GM23338 (cell line): ENCODE measurements around the gene CNTN5. TPM values are rescaled to one million over a fixed set of nuclear protein-coding genes. Genes with fewer than 3 reads are reported as not detected.

Experiments
- ATAC-seq: fragments of 200-7000 bp; cut with Tn5 transposase; 3 replicates; pipeline ENCODE4 v1.9.1; 2020
- DNase-seq: peaks from one replicate; pipeline ENCODE4 v3.0.0-alpha.2; 2015; ENCODE audit warnings: low spot score
- H2AFZ ChIP-seq: fragments of 200-600 bp; sonication (generic); 2 replicates; pipeline ENCODE4 v1.8.0; 2016; ENCODE audit warnings: antibody characterized with exemption, mild to moderate bottlenecking, moderate library complexity
- H3F3A ChIP-seq: fragments of 200-600 bp; sonication (generic); replicated peaks from 2 replicates; pipeline ENCODE4 v1.8.0; 2017; ENCODE audit warnings: antibody characterized with exemption, mixed run types, low read depth
- H3K27ac ChIP-seq: fragments of 200-600 bp; sonication (generic); 2 replicates; pipeline ENCODE4 v1.6.1; 2016; ENCODE audit warnings: low read depth
- H3K27me3 ChIP-seq: fragments of 200-600 bp; sonication (generic); 2 replicates; pipeline ENCODE4 v1.8.0; 2016; ENCODE audit warnings: mild to moderate bottlenecking, mixed run types, moderate library complexity; ENCODE audit not compliant: insufficient read depth
- H3K36me3 ChIP-seq: fragments of 200-600 bp; sonication (generic); 2 replicates; pipeline ENCODE4 v1.8.0; 2016; ENCODE audit warnings: mild to moderate bottlenecking; ENCODE audit not compliant: insufficient read depth
- H3K4me1 ChIP-seq: fragments of 200-600 bp; sonication (generic); 2 replicates; pipeline ENCODE4 v1.8.0; 2016; ENCODE audit warnings: mild to moderate bottlenecking, moderate library complexity; ENCODE audit not compliant: insufficient read depth
- H3K4me2 ChIP-seq: fragments of 200-600 bp; sonication (generic); 2 replicates; pipeline ENCODE4 v1.7.1; 2017; ENCODE audit warnings: mixed run types
- H3K4me3 ChIP-seq: fragments of 200-600 bp; sonication (generic); 2 replicates; pipeline ENCODE4 v1.6.1; 2016; ENCODE audit warnings: mixed run types
- H3K79me2 ChIP-seq: fragments of 200-600 bp; sonication (generic); replicated peaks from 2 replicates; pipeline ENCODE4 v1.8.0; 2017; ENCODE audit warnings: mild to moderate bottlenecking; ENCODE audit not compliant: insufficient read depth
- H3K9me2 ChIP-seq: fragments of 200-600 bp; sonication (generic); 2 replicates; pipeline ENCODE4 v1.8.0; 2017; ENCODE audit not compliant: insufficient read depth
- H4K20me1 ChIP-seq: fragments of 200-600 bp; sonication (generic); replicated peaks from 2 replicates; pipeline ENCODE4 v1.8.0; 2017; ENCODE audit warnings: mild to moderate bottlenecking; ENCODE audit not compliant: insufficient read depth
- H3K27ac Mint-ChIP-seq: 2 replicates; pipeline ENCODE4 v1.8.0; 2020; ENCODE audit warnings: inconsistent platforms, mild to moderate bottlenecking, moderate library complexity, mixed read lengths
- H3K27me3 Mint-ChIP-seq: 3 replicates; pipeline ENCODE4 v1.8.0; 2022; ENCODE audit warnings: low read depth, mild to moderate bottlenecking, moderate library complexity, mixed read lengths, inconsistent platforms; ENCODE audit not compliant: insufficient read depth, poor library complexity
- H3K36me3 Mint-ChIP-seq: 3 replicates; pipeline ENCODE4 v1.8.0; 2021; ENCODE audit warnings: low read depth, mild to moderate bottlenecking, inconsistent platforms, moderate library complexity, mixed read lengths
- H3K4me1 Mint-ChIP-seq: 3 replicates; pipeline ENCODE4 v1.8.0; 2020; ENCODE audit warnings: mild to moderate bottlenecking, inconsistent platforms, mixed read lengths
- H3K4me3 Mint-ChIP-seq: 3 replicates; pipeline ENCODE4 v1.8.0; 2021; ENCODE audit warnings: moderate library complexity, mild to moderate bottlenecking, inconsistent platforms, mixed read lengths
- H3K9me3 Mint-ChIP-seq: 3 replicates; pipeline ENCODE4 v1.8.0; 2020; ENCODE audit warnings: moderate library complexity, mild to moderate bottlenecking, inconsistent platforms, mixed read lengths
- CREB1 ChIP-seq: fragments of 250-450 bp; sonication (Bioruptor Pico); IDR thresholded peaks from 2 replicates; pipeline ENCODE4 v1.5.0; 2020; ENCODE audit warnings: low read depth, mild to moderate bottlenecking, moderate library complexity
- CTCF ChIP-seq, 2 experiments: fragments of 200-600 bp in 1 of 2; sonication (generic) in 1 of 2; conservative IDR thresholded peaks; 2 replicates each; pipeline versions ENCODE4 v1.5.1 to v1.6.1; 2016 to 2017; ENCODE audit warnings: antibody characterized with exemption in 2 of 2, low read depth in 2 of 2, mild to moderate bottlenecking in 2 of 2, moderate library complexity in 1 of 2
- ETS1 ChIP-seq: IDR thresholded peaks from 2 replicates; pipeline ENCODE4 v1.6.1; 2016; ENCODE audit warnings: antibody characterized with exemption
- EZH2 ChIP-seq: fragments of 200-600 bp; sonication (generic); IDR thresholded peaks from one replicate; pipeline ENCODE4 v1.8.0; 2017; ENCODE audit warnings: antibody characterized with exemption, mild to moderate bottlenecking, low read depth; ENCODE audit not compliant: unreplicated experiment
- EZH2phosphoT487 ChIP-seq: fragments of 200-600 bp; sonication (generic); IDR thresholded peaks from one replicate; pipeline ENCODE4 v1.8.1; 2018; ENCODE audit warnings: antibody characterized with exemption; ENCODE audit not compliant: unreplicated experiment
- JUNB ChIP-seq: IDR thresholded peaks from one replicate; pipeline ENCODE4 v1.6.1; 2016; ENCODE audit warnings: antibody characterized with exemption; ENCODE audit not compliant: unreplicated experiment
- NANOG ChIP-seq: IDR thresholded peaks from 2 replicates; pipeline ENCODE4 v1.6.1; 2016; ENCODE audit warnings: antibody characterized with exemption, borderline replicate concordance
- POLR2AphosphoS5 ChIP-seq: IDR thresholded peaks from 2 replicates; pipeline ENCODE4 v1.6.1; 2016; ENCODE audit warnings: antibody characterized with exemption, low read depth
- STAT1 ChIP-seq: IDR thresholded peaks from one replicate; pipeline ENCODE4 v1.6.1; 2016; ENCODE audit warnings: antibody characterized with exemption; ENCODE audit not compliant: unreplicated experiment
- ZNF114 ChIP-seq: fragments of 250-450 bp; sonication (Bioruptor Pico); IDR thresholded peaks from 2 replicates; pipeline ENCODE4 v1.5.0; 2020; ENCODE audit warnings: mild to moderate bottlenecking, moderate library complexity
- ZNF331 ChIP-seq: fragments of 250-450 bp; sonication (Bioruptor Pico); IDR thresholded peaks from 2 replicates; pipeline ENCODE4 v1.5.0; 2020; ENCODE audit warnings: low read depth, mild to moderate bottlenecking, moderate library complexity
- ZNF462 ChIP-seq: fragments of 250-450 bp; sonication (Bioruptor Pico); IDR thresholded peaks from 2 replicates; pipeline ENCODE4 v1.5.0; 2020; ENCODE audit warnings: mild to moderate bottlenecking, moderate library complexity
- polyA plus RNA-seq: library from polyadenylated mRNA; unstranded; fragments of >200 nt; fragmentation: Nextera tagmentation; extraction: Ambion mirVana; gene quantifications from 2 replicates; pipeline ENCODE4 v1.2.1, GENCODE V29; 2016
- total RNA-seq: library from RNA; depleted of rRNA; stranded (reverse); fragments of >200 nt; shearing (Covaris generic); gene quantifications from 2 replicates; pipeline ENCODE4 v1.2.3, GENCODE V29; 2014

Gene CNTN5
- total and polyA plus RNA-seq, 2 experiments from 2014 or later = not detected

GRCh38 chr11:99818991-99819390 lies 798.2 kb downstream of the CNTN5 start (continued):
- no peak for TF ChIP-seq ZNF462 (CRISPR knock-in tag)

- no peak overlapping the region for H3K4me2 ChIP-seq
- peaks cover 5% of the 10 kb centered on the region; the same call in 2 of the 3 replicates for H3K9me3 Mint-ChIP-seq
- no peaks in the 10 kb centered on the region for H3K9me2 ChIP-seq
- H2AFZ ChIP-seq = no peak overlapping the region; the same call in 1 of the 2 replicates
- peak overlapping the region; percentile 35; the same call in 1 of the 2 replicates for H3K27ac Mint-ChIP-seq
- ATAC-seq (no peak), DNase-seq (no peak)
- no peaks in the 10 kb centered on the region for H3K36me3 ChIP-seq
- 0 out of 3 replicates have a peak, but pooled peaks cover 4% of the 10 kb centered on the region for H3K36me3 Mint-ChIP-seq
- no peaks in the 10 kb centered on the region for H3K27me3 ChIP-seq
- no peaks in the 10 kb centered on the region for H4K20me1 ChIP-seq
- H3K4me1 Mint-ChIP-seq = no peaks in the 10 kb centered on the region; the same call in 2 of the 3 replicates
- no peaks in the 10 kb centered on the region for H3K4me1 ChIP-seq
- H3K79me2 ChIP-seq = no peaks in the 10 kb centered on the region
- no peak overlapping the region for H3K4me3 Mint-ChIP-seq
- H3F3A ChIP-seq = no peaks in the 10 kb centered on the region
- no peak overlapping the region for H3K4me3 ChIP-seq
- no peak overlapping the region for H3K27ac ChIP-seq
- H3K27me3 Mint-ChIP-seq = no peaks in the 10 kb centered on the region
- TF ChIP-seq ZNF331 (no peak), NANOG (no peak), JUNB (no peak), ETS1 (no peak), CREB1 (CRISPR knock-in tag) (no peak), EZH2phosphoT487 (no peak), STAT1 (no peak), POLR2AphosphoS5 (no peak), CTCF (conservative IDR thresholded peaks at IDR 0.05; ENCODE audit: low read depth in 2 of 2) (no peak), ZNF114 (CRISPR knock-in tag) (no peak), EZH2 (no peak)
These were observed 802.3 kb downstream of the CNTN5 start for GRCh38 chr11:99822846-99823565.
